GM11168 (cell line): ENCODE measurements around the gene TMEM8B.
"Not testable (repeated sequence)": the region's sequence is repeated elsewhere in the genome, so short reads cannot be mapped to it uniquely, and the experiment has no call there.

Experiments used
- in situ Hi-C: fragments of 300-500 bp; cut with MboI; formaldehyde crosslinking; loops from one replicate; pipeline ENCODE4 v1.12.0; 2022; ENCODE audit warnings: low sequenced_read_pairs; ENCODE audit not compliant: unreplicated experiment

The TMEM8B gene

DNA sequence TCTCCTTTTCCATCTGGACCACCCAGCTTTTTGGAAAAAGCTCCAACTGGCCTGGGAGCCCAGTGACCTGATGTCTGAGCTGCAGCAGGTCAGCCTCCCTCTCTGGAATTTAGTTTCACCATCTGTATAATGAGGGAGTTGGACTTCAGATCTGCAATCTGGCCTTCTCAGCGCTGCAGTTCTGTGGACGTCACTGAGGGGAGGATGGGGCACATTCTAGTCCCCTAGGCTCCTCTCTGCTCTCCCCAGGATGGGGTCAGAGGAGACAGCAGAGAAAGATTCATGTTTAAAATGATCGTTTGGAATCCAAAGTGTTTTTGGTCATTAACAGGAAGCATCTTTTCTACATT is 30.9 kb downstream of the TMEM8B start:
- in situ Hi-C loops: no loop called here

DNA sequence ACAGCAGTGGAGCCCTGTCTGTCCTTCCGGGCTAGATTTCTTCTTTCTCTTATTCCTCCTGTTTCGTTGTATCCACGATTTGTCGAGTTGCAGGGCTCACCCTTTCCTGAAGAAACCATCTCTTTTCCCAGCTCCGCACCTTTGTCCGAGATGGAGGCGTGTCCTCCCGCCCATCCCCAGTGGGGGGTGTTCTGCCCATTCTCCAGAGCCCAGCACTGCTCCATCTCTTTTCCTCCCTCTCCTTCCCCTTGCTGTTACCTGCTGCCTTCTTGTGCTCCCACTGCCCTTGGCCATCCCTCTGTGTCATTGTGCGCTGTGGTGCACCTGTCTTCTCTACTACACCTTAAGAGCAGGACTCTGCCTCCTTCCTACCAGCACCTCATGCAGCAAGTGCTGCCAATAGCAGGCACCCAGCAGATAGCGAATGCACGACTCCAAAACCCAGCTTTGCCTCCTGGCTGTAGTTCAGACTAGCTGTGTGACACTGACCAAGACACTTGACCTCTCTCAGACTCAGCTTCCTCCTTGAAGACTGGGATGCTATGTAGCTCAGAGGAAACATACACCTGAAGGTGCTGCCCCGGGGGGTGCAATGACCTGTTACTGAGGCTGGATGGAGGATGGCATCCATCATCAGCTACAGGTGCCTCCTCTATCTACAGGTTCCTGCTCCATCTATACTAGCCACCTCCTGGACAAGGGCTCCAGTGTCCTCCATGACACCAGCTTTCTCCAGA is 32.3 kb downstream of the TMEM8B start:
- in situ Hi-C loops: no loop called here

DNA sequence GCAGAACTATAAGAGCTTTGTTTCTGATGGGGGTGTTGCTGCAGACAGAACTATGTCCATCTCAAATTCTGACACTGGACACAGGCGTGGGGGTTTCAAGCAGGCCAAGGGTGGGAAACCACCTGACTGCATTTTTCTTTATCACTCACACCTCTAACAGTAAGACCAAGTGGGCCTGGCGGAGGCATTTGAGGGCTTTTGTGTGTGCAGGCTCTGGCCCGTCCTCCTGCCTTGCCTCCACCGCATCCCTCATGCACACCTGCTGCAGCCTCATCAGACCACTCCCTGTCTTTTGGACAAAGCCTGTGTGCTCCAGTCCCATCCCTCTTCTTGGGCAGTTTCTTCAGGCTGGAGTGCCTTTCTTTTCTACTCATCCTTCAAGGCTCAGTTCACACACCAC is 33.3 kb downstream of the TMEM8B start:
- in situ Hi-C loops: no loop called here

DNA sequence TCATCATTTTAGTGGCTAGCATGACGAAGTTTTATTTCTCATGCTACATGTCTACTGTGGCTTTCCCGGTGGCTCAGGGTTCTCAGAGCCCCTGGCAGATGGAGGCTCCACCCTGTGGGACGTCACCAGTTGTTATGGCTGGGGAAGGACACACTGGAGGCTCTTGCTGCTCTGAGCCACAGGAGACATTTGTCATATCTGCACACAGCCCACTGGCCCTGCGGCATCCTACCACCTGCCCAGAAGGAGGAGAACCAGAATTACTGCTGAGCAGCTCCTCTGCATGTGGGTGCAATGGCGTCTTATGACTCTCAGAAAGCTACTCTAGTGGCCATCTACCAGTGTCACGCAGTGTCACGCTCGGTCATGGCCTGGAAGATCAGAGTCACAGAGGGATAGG is 34.6 kb downstream of the TMEM8B start:
- in situ Hi-C loops: no loop called here

DNA sequence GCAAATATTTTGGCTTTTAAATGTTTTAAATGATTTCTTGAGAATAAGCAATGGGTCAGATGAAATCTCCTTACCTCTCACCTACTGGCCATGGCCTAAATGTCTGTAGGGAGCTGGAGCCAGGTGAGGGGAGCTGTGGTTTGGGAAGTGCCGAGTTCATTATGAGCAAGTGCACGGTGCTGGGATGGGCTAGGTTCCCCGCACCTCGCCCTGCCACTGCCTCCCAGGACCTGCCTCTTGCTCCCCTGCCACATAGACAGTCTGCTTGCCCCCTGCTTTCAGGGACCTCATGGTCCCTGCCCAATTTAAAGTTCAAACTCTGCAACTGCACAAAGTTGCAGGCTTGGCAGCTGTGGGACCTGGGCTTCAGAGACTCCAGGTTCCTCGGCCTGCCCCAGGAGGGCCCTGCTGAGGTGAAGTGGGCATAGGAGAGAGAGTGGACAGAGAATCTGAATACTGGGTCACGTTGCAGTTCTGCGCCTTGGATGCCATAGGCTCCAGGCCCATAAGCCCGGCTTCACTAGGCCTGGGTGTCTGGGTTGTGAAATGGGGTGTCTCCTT is 35.7 kb downstream of the TMEM8B start:
- in situ Hi-C loops: no loop called here

DNA sequence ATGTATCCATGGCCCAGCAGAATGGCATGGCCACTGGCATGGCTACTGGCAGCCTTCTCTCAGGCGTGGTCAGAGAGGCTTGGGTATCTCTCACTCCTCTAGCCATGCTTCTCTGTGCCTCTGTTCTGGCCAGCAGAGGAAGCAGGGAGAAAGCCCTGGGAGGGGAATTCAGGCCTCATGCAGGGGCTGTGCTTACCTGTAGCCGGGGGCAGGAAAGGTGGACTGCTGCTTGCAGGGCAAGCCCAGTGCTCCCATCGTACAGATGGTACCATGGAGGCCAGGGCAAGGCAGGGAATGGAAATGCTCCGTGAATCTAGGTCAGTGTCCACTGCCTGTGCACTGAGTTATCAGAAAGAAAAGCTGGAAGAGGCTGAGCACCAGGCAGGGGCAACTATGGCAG is 38.5 kb downstream of the TMEM8B start:
- in situ Hi-C loops: no loop called here

DNA sequence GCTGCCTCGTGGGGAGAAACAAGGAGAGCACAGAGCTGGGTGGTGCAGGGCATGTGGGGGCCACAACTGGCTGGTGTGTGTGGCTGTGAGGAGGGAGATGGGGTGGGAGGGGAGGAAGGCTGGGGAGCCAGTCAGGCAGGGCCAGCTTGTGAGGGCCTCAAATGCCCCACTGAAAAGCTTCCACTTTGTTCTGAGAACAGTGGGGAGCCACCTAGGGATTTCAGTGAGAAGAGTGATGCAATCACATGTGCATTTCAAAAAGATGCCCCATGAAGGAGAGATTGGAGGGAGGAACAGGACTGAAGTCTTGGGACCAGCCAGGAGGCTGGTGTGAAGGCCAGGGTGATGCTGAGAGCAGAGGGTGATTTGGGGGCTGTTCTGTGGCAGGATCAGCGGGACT is 39.9 kb downstream of the TMEM8B start:
- in situ Hi-C loops: no loop called here

DNA sequence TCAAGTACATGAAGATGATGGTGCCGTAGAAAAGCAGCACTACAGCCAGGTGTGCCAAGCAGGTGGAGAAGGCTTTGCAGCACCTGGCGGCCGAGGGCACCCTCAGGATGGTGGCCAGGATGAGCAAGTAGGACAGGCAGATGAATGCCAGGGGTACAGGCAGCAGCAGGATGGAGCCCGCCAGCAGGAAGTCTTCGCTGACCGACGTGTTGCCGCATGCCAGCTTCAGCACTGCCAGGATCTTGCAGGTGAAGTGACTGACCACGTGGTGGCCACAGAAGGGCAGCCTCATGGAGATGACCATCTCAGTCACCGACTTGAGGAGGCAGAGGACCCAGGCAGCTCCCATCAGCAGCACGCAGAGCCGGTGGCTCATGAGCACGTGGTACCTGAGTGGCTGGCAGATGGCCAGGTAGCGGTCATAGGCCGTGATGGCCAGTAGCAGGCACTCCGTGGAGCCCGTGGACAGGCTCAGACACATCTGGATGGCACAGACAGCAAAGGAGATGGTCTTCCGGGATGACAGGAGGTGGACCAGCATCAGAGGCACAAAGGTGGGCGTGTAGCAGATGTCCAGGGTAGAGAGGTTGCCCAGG is 40.7 kb downstream of the TMEM8B start:
- in situ Hi-C loops: no loop called here

DNA sequence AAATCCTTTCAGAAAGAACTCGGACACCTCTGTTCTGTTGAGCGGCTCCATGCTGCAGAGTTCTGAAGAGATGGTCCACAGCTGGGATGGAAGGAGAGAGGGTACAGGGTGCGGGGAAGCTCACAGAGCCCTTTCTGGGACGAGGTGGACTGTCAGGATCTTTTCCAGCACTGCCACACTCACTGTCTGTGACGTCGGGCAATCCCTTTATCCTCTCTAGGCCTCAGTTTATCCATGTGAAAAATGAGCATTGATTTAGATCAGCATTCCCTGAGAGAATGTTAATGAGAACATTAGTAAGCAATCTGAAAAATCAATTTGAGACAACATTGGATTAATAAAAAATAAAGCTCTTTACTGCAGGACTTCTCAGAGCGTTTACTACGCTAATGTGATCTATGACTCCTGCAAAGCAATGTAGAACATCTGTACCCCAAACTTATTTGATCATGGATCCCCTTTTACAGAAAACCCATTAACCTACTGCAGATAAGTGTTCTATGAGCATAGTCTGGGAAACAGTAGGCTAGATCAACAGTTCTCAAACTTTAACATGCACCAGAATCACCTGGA is 41.4 kb downstream of the TMEM8B start, which contains the start of gene OR13J1:
Gene OR13J1, minus strand, starts transcription at position 51 of the 573 bp plus-strand sequence. Its CDS starts 0 bp downstream, at position 51.
- in situ Hi-C loops: no loop called here

DNA sequence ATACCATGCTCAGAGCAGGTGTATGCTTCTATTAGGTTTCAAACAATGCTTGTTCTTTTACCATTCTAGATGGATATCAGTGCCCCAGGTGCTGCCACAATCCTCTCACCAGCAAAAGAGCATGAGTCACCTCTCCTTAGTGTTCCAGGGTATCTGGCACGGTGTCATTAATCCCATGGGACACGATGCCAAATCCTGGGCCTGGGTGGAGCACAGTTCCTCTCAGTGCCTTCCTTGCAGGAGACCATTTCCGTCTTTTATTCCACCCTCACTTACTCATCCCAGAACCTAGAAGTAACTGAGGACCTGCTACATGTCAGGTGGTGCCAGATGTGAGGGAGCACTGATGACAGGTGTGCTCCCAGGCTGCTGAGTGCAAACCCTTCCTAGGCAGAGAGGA is 42.5 kb downstream of the TMEM8B start:
- in situ Hi-C loops: no loop called here

DNA sequence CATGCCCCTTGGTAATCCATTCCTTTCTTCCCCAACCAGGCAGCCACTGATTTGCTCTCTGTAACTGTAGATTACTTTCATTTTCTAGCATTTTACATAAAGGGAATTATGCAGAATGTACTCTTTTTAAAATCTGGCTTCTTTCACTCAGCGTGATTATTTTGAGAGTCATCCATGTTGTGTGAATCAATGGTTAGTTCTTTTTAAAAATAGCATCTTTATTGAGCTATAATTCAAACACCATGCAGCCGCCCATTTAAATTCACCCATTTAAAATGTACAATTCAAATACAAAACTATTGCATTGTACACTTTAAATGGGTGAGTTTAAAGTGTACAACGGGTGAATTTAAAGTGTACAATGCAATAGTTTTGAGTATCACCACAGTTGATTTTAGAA is 43.5 kb downstream of the TMEM8B start:
- in situ Hi-C loops: no loop called here

DNA sequence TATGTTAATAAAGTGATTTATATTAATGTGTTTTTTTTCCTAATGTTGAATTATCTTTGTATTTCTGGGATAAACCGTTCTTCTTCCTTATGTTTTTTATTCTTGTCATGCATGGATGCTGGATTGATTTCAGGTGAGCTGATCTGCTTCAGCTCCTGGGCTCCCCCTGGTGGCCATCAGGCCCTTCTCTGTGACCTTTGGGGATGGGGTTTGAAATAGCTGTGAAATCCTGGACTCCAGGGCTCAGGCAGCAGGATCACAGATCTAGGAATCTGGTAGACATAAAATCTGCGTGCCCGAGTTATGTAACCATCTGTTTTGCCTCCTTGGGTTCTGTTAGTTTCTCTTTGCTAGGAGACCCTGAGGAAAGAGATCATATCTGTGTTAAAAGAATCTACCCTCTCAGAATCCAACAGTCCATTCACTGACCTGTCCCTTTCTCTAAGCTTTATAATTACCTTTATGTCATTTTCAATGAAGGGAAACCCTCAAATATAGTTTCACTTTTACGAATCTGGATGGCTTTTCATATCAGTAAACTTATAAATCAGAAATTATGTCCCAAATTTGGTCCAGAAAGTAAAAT is 53.3 kb downstream of the TMEM8B start:
- in situ Hi-C loops: loop anchor here (5.0 kb wide), 1 partner anchor 95 kb away; no protein-coding TSS in a partner anchor

DNA sequence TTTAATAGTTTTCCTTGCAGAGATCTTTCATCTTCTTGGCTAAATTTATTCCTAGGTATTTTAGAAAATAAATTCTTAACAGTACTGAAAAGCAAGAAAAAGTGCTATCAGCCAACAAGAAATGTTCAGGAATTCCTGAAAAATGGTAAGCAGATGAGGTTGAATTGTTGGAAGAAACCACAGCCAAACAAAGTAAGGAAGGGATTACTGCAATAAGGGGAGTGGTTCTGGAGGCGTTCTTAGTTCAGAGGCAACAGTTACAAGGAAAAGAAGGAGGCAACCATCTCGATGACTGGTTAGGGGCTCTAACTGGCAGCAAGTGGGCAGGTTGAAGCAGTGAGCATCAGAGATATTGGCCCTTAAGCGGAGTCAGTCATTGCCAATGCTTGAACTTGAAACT is 54.0 kb downstream of the TMEM8B start:
- in situ Hi-C loops: loop anchor here (5.0 kb wide), 1 partner anchor 96 kb away; no protein-coding TSS in a partner anchor

DNA sequence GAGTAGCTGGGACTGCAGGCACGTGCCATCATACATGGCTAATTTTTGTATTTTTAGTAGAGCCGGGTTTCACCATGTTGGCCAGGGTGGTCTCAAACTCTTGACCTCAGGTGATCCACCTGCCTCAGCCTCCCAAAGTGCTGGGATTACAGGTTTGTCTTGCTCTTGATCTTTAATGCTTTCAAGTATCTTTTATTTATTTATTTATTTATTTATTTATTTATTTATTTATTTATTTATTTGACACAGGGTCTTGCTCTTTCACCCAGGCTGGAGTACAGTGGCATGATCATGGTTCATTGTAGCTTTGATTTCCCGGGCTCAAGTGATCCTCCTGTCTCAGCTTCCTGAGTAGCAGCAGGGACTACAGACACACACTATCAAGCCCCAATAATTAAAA is 55.9 kb downstream of the TMEM8B start:
- in situ Hi-C loops: loop anchor here (5.0 kb wide), 1 partner anchor 98 kb away; no protein-coding TSS in a partner anchor

DNA sequence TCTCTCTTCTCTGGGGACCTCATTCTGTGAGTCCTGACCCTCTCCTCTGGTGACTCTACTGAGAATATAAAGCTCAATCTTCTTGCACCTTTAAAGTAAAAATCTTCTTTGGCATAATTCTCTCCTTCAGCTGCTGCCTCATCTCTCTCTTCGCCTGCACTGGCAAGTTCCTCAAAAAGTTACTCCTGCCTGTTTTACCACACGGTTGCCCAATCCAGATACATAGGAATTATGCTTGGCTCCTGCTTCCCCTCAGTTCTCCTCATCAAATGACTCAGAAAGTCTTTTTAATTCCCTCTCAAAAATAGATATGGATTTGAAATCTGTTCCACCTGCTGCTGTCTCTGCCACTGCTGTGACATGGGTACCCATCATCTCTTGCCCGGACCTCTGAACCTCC is 62.6 kb downstream of the TMEM8B start:
- in situ Hi-C loops: no loop called here

DNA sequence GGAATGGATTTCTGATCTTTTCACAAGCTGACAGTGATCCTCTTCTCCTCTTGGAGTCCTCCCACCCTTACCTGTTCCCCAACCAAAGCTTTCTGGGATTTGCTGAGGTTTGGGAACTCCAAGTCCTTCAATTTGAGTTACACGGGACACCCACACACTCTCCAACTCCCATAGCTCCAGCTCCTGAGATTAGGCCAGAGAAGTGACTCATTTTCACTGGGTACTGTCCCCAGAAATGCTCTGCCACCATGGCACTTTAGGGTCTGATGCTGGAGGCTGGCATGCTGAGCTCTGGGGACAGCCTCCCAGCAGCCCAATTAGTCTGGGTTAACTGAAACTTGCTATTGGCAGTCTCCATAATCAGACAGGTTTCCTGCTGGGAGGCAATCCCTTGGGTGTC is 63.0 kb downstream of the TMEM8B start:
- in situ Hi-C loops: no loop called here

DNA sequence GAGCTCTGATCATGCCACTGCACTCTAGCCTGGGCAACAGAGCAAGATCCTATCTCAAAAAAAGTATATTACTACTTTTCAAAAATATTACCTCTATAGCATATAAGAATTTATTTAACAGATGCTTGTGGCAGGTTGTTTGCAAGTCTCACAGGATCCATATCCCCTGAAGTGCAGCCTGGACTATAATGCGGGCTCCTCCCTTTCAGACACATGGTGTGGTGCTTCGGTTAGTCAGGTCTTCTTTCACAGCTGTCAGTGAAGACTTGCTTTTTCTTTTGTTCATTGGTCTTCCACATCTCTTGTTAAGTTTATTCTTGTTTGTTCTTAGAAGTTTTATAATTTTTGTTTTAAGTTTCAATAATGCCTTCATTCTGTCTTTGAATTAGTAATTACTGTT is 67.5 kb downstream of the TMEM8B start:
- in situ Hi-C loops: no loop called here

DNA sequence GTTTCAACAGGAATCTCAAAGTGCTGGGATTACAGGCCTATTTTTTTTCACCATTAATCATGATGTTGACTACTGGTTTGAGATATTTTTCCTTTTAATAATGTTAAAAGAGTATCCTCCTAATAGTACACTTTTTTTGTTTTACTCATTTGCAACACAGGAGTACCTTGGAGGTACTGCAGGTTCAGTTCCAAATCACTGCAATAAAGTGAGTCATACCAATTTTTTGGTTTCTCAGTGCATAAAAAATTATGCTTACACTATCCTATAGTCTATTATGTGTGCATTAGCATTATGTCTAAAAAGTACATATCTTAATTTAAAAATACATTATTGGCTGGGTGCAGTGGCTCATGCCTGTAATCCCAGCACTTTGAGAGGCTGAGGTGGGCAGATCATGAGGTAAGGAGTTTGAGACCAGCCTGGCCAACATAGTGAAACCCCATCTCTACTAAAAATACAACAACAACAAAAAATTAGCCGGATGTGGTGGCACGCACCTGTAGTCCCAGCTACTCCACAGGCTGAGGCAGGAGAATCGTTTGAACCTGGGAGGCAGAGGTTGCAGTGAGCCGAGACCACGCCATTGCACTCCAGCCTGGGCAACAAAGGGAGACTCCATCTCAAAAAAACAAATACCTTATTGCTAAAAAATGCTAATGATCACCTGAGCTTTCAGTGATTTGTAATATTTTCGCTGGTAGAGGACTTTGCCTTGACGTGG is 68.5 kb downstream of the TMEM8B start:
- in situ Hi-C loops: not testable (repeated sequence)

DNA sequence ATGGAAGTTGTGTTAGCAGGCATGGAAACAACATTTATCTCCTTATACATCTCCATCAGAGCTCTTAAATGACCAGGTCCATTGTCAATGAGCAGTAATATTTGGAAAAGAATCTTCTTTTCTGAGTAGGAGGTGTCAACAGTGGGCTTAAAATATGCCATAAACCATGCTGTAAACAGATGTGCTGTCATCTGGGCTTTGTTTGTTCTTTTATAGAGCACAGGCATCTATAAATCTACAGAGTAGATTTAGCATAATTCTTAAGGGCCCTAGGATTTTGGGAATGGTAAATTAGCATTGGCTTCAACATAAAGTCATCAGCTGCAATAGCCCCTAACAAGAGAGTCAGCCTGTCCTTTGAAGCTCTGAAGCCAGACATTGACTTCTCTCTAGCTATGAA is 69.3 kb downstream of the TMEM8B start:
- in situ Hi-C loops: no loop called here

DNA sequence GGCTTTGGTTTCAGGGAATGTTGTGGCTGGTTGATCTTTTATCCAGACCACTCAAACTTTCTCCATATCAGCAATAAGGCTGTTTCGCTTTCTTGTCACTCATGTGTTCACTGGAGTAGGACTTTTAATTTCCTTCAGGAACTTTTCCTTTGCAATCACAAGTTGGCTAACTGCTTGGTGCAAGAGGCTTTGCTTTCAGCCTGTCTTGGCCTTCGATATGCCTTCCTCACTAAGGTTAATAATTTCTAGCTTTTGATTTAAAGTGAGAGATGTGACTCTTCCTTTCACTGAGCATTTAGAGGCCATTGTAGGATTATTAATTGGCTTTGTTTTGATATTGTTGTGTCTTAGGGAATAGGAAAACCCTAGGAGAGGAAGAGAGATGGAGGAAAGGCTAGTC is 70.0 kb downstream of the TMEM8B start:
- in situ Hi-C loops: no loop called here
